Stimulated activated CD4-positive, alpha-beta T cell treated with anti-CD3 and anti-CD28 coated beads, Interleukin-1b, Interleukin-23, amount 100 ng/mL, for 48 hours (primary cell): ENCODE data around the gene MAPK8.
"Not testable (repeated sequence)": the region's sequence is repeated elsewhere in the genome, so short reads cannot be mapped to it uniquely, and the experiment has no call there.

Source experiments
- DNase-seq: peaks from one replicate; pipeline ENCODE4 v3.0.0-alpha.2; 2020

The MAPK8 gene

GRCh38 chr10:48340734-48341133, 34.3 kb downstream of the MAPK8 start:
- no peak for DNase-seq

GRCh38 chr10:48343106-48343505, 36.6 kb downstream of the MAPK8 start:
- DNase-seq = no peak

DNA sequence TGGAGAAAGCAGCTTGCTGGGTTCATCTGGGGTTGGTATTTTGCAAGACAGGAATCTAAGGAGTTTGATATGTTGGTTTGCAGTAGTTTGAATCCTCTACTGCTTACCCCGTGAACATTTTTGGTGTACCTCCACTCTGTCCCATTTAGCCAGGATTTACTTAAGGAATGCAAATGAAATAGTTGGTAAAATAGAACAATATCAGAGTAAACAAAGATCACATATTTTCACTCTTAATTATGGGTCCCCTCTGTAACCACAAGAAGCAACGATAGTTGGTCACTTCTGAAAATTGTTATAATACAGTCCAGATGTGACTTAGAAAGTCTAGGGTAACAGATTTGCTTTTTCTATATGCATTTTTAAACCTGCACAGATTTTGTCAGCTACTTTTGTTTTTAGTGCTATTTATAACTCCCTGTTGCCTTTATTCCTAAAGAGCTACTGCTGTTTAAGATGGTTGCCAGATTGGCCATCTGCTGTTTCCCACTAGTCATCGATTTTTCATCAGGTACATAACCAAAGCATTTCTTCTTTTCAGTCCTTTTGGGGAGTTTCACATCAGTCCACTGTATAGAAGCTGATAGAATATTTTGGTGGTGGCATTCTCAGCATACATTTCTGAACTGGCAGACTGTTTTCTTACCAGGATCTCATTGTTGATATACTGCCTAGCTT, 37.6 kb downstream of the MAPK8 start:
- no peak for DNase-seq

- DNase-seq = not testable (repeated sequence)
These were observed 39.8 kb downstream of the MAPK8 start for GRCh38 chr10:48346248-48346647.

DNA sequence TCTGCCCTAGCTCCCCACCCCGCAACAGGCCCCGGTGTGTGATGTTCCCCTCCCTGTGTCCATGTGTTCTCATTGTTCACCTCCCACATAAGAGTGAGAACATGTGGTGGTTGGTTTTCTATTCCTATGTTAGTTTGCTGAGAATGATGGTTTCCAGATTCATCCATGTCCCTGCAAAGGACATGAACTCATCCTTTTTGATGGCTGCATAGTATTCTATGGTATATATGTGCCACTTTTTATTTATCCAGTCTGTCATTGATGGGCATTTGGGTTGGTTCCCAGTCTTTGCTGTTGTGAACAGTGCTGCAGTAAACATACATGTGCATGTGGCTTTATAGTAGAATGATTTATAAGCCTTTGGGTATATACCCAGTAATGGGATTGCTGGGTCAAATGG, 41.1 kb downstream of the MAPK8 start:
- DNase-seq = not testable (repeated sequence)

- not testable (repeated sequence) for DNase-seq
These were observed 41.5 kb downstream of the MAPK8 start for GRCh38 chr10:48347943-48348342.

DNA sequence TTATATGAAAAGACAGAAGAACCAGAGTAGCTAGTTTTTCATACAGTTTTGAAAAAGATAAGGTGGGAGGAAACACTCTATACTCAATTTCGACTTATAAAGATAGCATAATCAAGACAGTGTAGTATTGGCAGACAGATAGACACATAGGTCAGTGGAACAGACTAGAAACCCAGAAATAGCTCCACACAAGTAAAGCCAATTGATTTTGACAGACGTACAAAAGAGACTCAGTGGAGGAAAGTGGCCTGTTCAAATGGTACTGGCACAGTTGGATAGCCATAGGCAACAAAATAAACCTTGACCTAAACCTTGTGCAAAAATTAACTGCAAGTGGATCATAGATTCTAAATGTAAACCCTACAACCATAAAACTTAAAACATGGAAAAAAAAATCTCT, 46.8 kb downstream of the MAPK8 start:
- DNase-seq = no peak

GRCh38 chr10:48357631-48358030, 51.2 kb downstream of the MAPK8 start:
- DNase-seq = no peak

GRCh38 chr10:48358162-48358561, 51.7 kb downstream of the MAPK8 start:
- no peak for DNase-seq

GRCh38 chr10:48358838-48359237, 52.4 kb downstream of the MAPK8 start:
- DNase-seq = no peak

DNA sequence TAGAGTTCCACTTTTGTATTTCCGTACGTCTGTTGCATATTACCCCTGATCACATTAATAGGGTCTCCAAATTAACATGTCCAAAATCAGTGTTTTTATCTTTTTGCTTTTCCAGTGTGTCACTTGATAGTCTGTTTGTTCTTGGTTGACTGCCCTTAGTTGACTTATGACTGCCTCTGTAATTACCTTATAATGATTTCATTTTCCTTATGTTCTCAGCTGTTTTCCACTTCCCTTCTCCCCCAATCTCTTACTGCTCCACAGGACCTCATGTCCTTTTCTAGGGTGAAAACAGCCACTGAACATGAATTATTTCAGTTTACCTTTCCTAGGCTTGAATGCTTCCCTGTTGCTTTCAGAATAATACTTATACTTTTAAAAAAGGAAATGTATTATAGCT, 54.7 kb downstream of the MAPK8 start:
- no peak for DNase-seq

DNA sequence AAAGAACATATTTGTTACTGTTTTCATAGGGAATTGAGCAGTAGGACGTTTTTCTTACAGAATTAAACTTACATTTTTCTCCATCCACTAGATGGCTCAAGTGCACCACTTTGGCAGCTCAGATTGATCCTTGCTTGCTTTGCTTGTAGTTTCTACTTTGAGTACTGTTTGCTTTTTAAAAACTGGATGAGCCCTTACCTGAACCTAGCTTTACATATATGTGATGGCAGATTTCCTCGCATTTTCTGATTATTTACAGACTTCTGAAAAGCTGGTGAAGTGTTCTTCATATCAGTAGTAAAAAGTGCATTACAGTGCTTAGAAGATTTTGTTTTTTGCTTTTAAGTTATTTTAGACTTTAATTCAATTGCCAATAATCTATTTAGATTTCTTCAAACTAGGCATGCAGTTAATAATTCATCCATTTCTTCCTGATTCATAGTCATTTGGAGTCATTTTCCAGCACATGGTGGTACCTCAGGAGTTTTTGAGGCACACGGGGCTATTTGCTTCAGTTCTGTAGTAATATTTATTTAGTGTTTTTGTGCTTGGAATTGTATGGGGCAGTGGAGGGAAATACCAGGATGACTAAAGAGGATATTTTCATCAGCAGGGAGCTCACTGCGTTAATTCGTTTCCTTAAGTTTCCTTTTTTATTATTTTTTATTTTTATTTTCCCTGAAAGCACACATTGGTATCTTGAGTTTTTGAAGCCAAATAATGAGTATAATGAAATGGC, 57.3 kb downstream of the MAPK8 start:
- DNase-seq = peak; percentile 10

DNA sequence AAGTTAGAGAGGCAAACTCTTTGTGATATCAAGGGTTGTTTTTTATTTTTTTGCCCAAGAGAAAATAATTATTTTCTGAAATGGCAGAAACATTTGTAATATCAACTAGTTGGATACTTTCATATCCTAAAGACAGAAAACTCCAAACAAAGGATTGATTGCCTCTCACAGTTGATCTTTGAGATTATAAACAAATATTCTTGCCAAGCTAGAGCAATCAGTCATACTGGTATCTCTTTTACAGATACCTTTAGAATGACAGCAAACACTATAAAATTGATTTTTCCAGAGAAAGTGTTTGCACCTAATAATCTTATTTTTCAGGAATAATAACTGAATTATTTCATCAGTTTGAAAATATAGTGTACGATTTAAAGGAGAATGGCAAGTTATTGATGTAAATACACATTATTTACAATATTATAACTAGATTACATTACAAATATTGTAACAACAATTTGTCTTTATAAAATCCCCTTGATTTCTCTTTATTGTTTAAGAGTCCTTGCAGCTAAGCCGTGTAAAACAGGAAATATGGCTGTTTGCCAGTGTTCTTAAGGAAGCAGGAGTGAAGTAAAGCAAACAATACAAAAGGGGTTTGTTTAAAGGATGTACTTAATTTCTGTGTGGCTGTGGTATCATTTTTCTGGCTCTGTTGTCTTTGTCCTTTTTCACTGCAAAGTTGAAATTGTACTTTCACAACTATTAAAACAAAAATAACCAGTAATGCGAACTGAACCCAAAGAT, 58.4 kb downstream of the MAPK8 start:
- DNase-seq = no peak

GRCh38 chr10:48365668-48366067, 59.2 kb downstream of the MAPK8 start:
- DNase-seq = no peak

GRCh38 chr10:48366261-48366660, 59.8 kb downstream of the MAPK8 start:
- DNase-seq = no peak

DNA sequence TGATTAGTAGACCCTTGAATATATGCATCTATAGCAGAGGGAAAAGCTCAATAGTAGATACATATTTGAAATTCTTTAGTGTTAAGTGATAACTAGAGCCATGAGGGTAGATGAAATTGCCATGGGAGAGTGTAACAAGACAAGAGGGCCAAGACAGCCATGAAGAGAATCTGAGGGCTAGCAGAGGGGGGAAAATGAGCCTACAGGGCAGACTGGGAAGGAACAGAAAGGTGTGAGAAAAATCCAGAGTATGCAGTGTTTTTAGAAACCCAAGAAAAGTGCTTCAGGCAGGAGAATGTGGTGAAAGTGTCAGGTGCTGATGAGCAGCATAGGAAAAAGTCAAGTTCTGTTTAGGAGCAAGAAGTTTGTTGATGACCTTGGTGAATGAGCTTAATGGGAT, 63.0 kb downstream of the MAPK8 start:
- DNase-seq = no peak

GRCh38 chr10:48377751-48378530, 71.5 kb downstream of the MAPK8 start:
- DNase-seq = no peak

- DNase-seq = no peak
These were observed 72.2 kb downstream of the MAPK8 start for GRCh38 chr10:48378675-48379074.

DNA sequence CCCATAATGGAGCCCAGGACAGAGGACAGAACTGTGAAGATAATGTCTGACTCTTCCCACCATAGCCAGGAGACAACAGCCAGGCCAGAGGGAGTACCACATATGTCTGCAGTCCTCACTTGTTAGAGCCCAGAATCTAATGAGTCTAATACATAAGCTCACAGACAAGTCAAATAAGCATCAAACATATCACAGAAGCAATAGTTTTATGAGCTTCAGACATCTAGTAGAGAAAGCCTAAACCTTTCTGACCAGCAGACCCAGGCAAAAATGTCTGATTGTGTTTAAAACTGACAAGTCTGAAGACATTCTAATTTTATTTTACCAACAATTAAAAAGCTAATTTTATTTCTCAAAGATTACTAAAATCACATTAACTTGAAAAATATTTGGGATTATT, 75.5 kb downstream of the MAPK8 start:
- DNase-seq = no peak

DNA sequence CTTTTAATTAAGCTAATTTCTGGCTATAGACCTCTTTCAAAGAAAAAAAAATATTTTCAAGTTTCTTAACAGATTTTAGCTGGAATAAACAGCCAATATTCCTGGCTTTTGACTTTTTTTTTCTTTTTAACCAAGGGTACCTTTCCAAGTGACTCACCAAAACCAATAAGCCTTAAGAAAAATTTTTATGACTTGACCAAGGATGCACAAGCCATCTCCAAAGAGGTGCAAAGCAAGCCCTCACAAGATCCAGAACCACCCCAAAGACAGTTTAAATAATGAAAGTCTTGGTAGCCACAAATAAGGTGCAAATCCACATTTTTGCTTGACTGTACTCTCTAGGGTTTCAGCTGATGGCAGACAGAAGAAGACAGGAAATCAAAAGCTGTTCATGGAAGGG, 76.5 kb downstream of the MAPK8 start:
- DNase-seq = no peak

- DNase-seq = no peak
These were observed 76.9 kb downstream of the MAPK8 start for GRCh38 chr10:48383393-48383792.

GRCh38 chr10:48384699-48384982, 78.2 kb downstream of the MAPK8 start:
- no peak for DNase-seq

- no peak for DNase-seq
These were observed 82.8 kb downstream of the MAPK8 start for GRCh38 chr10:48389272-48389671.
